Measurements from ENCODE around the gene PTHLH. TPM values are rescaled to one million over a fixed set of nuclear protein-coding genes. Genes with fewer than 3 reads are reported as not detected.

The PTHLH gene
- total RNA-seq, 1 donor from 2014 or later, result 48.5 TPM

- peaks cover 2% of the 10 kb centered on the region for H3K36me3 Mint-ChIP-seq (ENCODE audit: low read depth, unreplicated experiment)
- peaks cover 3% of the 10 kb centered on the region for H3K9me3 Mint-ChIP-seq (ENCODE audit: unreplicated experiment)
- H3K4me3 Mint-ChIP-seq (ENCODE audit: unreplicated experiment), result no peak overlapping the region
- TF ChIP-seq, protein P1, sequence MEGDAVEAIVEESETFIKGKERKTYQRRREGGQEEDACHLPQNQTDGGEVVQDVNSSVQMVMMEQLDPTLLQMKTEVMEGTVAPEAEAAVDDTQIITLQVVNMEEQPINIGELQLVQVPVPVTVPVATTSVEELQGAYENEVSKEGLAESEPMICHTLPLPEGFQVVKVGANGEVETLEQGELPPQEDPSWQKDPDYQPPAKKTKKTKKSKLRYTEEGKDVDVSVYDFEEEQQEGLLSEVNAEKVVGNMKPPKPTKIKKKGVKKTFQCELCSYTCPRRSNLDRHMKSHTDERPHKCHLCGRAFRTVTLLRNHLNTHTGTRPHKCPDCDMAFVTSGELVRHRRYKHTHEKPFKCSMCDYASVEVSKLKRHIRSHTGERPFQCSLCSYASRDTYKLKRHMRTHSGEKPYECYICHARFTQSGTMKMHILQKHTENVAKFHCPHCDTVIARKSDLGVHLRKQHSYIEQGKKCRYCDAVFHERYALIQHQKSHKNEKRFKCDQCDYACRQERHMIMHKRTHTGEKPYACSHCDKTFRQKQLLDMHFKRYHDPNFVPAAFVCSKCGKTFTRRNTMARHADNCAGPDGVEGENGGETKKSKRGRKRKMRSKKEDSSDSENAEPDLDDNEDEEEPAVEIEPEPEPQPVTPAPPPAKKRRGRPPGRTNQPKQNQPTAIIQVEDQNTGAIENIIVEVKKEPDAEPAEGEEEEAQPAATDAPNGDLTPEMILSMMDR (IDR thresholded peaks at IDR 0.05; ENCODE audit: insufficient read depth, low read depth, low read length), result no peak
- no peak for TF ChIP-seq EZH2 (IDR thresholded peaks at IDR 0.05; ENCODE audit: insufficient read depth, low read length)
- FAIRE-seq (no peak), DNase-seq (ENCODE audit: low read depth) (peak; percentile 38)
- Histone ChIP-seq H3K27me3 (ENCODE audit: insufficient read depth, low read length) (no peaks in the 10 kb centered on the region), H2AFZ (ENCODE audit: low read depth, low read length) (no peak overlapping the region), H3K9me3 (ENCODE audit: insufficient read depth, low read depth, low read length) (no peaks in the 10 kb centered on the region), H3K27ac (ENCODE audit: low read depth, low read length) (no peak overlapping the region), H3K4me2 (ENCODE audit: low read length) (no peak overlapping the region), H3K79me2 (ENCODE audit: insufficient read depth, low read length) (no peaks in the 10 kb centered on the region), H3K4me1 (ENCODE audit: insufficient read depth, low read length) (no peaks in the 10 kb centered on the region), H3K4me3 (ENCODE audit: insufficient read depth, low read depth, low read length) (no peak overlapping the region), H3K36me3 (ENCODE audit: insufficient read depth, low read length) (no peaks in the 10 kb centered on the region), H3K9ac (ENCODE audit: low read length) (no peak overlapping the region), H4K20me1 (ENCODE audit: insufficient read depth, low read length) (no peaks in the 10 kb centered on the region)
- H3K4me1 Mint-ChIP-seq (ENCODE audit: low read depth, unreplicated experiment), result peaks cover 15% of the 10 kb centered on the region
- no peak overlapping the region for H3K27ac Mint-ChIP-seq (ENCODE audit: unreplicated experiment)
- peaks cover under 1% of the 10 kb centered on the region for H3K27me3 Mint-ChIP-seq (ENCODE audit: low read depth, unreplicated experiment)
These were observed 48.0 kb downstream of the PTHLH start for GRCh38 chr12:27924350-27925135.

DNA sequence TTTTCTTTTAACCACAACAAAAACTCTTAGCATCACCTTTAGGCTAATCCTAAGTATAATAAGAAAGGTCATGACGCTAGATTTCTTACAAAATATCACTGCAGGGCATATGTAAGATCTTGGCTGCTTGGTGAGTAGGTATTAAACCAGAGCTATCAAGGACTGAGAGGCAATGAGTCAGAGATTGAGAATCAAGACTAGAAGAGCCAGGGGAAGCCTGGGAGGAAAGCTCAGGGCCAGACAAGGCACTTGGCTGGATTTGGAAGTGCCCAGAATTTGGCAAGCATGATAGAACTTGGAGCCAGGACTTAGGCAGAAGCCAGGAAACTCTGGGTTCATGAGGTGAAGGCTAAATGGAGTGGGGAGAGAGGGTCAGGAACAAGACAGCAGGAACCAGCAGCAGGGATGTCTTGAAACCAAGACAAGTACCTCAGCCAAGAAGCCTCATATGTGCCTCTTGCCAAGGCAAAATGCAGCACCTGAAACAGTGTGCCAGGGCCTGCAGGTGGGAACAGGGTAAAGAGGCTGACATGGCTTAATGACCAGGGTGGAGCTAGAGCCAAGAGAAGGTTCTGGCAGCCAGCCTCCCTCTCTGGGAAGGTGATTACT, 49.9 kb downstream of the PTHLH start:
- Histone ChIP-seq H3K36me3 (ENCODE audit: insufficient read depth, low read length) (no peaks in the 10 kb centered on the region), H2AFZ (ENCODE audit: low read depth, low read length) (no peak overlapping the region), H3K27me3 (ENCODE audit: insufficient read depth, low read length) (no peaks in the 10 kb centered on the region), H4K20me1 (ENCODE audit: insufficient read depth, low read length) (no peaks in the 10 kb centered on the region), H3K9me3 (ENCODE audit: insufficient read depth, low read depth, low read length) (no peaks in the 10 kb centered on the region), H3K4me2 (ENCODE audit: low read length) (no peak overlapping the region), H3K4me3 (ENCODE audit: insufficient read depth, low read depth, low read length) (no peak overlapping the region), H3K4me1 (ENCODE audit: insufficient read depth, low read length) (no peaks in the 10 kb centered on the region), H3K79me2 (ENCODE audit: insufficient read depth, low read length) (no peaks in the 10 kb centered on the region), H3K9ac (ENCODE audit: low read length) (no peak overlapping the region), H3K27ac (ENCODE audit: low read depth, low read length) (no peak overlapping the region)
- TF ChIP-seq, protein P1 (IDR thresholded peaks at IDR 0.05; ENCODE audit: insufficient read depth, low read depth, low read length), result no peak
- TF ChIP-seq EZH2 (IDR thresholded peaks at IDR 0.05; ENCODE audit: insufficient read depth, low read length), result no peak
- H3K27ac Mint-ChIP-seq (ENCODE audit: unreplicated experiment), result peak overlapping the region; percentile 87
- peak; percentile 61 for DNase-seq (ENCODE audit: low read depth)
- H3K4me3 Mint-ChIP-seq (ENCODE audit: unreplicated experiment), result no peak overlapping the region
- H3K36me3 Mint-ChIP-seq (ENCODE audit: low read depth, unreplicated experiment), result peaks cover 2% of the 10 kb centered on the region
- peaks cover 15% of the 10 kb centered on the region for H3K4me1 Mint-ChIP-seq (ENCODE audit: low read depth, unreplicated experiment)
- no peaks in the 10 kb centered on the region for H3K9me3 Mint-ChIP-seq (ENCODE audit: unreplicated experiment)
- no peaks in the 10 kb centered on the region for H3K27me3 Mint-ChIP-seq (ENCODE audit: low read depth, unreplicated experiment)
- FAIRE-seq, result peak; percentile 55
